GM18508 (cell line): ENCODE measurements around the gene GALR2.

Experiments
- ATAC-seq: cut with Tn5 transposase; IDR thresholded peaks from one replicate; pipeline ENCODE4 v1.9.1; 2021; ENCODE audit warnings: moderate number of reproducible peaks; ENCODE audit not compliant: insufficient read depth, unreplicated experiment

GALR2 gene

DNA sequence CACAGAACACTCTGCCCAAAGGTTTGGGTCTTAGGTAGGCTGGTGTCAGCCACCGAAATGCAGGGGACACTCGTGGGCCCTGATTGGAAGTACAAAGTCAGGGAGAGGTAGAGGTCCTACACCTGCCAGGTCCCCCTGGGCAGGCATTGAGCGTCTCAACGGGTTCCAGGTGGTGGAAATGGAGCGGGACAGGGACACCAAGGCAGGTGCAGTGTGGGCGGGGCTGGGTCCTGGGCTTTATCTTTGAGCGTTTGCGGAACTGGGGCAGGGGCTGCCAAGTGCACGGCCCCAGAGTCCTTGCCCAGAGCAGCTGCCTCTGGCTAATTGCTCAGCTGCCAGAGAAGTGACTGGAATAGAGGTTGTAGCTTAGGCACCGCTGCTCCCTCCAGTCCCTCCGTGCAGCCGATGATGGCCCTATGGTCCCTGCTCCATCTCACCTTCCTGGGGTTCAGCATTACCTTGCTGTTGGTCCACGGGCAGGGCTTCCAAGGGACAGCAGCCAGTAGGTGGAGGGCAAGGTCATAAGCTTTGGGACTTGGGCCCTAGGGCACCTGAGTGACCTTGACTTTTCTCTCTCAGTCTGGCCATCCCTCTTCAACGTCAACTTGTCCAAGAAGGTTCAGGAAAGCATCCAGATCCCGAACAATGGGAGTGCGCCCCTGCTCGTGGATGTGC lies 4.4 kb downstream of the GALR2 start, which contains the start of gene ZACN:
Gene ZACN (plus strand): TSS at position 323 of the 675 bp plus-strand sequence. CDS start 83 bp downstream, at position 406.
- no peak for ATAC-seq

DNA sequence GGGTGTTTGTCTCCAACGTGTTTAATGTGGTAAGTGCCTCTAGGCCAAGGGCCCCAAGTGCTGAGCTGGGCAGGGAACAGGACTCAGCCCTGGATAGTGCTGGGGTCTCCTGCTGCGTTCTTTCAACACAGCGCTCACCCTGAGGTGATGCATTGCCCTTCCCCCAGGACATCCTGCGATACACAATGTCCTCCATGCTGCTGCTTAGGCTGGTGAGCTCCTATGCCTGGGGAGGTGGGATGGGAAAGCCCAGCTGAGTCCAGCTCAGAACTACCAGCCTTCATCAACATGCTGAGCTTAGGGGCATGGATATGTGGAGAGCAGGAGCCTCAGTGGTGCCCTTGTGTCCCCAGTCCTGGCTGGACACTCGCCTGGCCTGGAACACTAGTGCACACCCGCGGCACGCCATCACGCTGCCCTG lies 5.0 kb downstream of the GALR2 start:
- ATAC-seq = no peak

DNA sequence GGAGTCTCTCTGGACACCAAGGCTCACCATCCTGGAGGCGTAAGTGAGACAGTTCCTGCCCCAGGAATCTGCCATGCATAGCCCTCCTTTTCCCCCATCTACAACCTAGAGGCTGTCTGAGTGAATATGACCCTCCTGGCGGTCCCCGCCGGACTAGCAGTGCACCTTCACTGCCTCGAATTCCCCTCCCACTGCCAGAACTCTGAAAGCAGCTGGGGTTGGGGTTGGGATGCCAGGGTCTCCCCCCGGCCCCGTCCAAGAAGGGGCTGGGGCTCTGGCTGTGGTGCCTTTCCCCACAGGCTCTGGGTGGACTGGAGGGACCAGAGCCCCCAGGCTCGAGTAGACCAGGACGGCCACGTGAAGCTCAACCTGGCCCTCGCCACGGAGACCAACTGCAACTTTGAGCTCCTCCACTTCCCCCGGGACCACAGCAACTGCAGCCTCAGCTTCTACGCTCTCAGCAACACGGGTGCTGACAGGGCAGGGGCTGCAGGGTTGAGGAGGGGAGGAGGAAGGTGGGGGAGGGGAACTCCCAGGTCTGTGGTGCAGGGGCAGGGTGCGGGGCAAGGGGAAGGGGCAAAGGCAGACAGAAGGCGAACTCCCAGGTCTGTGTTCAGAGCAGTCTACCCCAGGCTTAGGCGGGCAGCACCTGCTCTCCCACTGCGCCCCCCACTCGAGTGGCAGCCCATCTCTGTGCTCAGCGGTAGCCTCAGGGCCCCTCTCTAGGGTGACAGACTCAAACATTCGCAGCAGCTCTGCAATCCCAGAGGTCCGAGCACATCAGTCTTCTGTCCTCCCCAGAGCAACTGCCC lies 5.6 kb downstream of the GALR2 start:
- no peak for ATAC-seq

DNA sequence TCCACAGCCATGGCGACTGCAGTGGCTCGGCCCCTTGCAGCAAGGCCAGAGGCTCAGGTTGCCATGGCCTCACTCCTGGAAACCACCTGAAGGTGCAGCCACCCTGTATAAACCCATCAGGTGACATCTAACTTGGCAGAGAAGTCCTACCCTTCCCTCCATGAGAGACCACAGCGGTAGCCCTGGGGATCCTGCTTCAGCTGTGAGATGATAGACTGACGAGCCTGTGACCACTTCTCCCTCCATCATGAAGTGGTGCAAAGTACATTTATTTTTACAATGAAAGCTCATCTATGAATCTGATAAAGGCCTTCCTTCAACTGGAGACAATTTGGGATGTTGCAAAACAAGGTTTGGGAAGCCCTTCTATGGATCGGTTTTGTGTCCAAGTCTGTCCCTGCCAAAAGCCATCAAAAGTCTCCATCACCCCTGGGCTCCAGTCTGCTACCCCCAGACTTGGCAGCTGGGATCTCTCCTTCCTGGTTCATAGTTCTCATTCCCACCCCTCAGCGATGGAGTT lies 6.2 kb downstream of the GALR2 start:
- no peak for ATAC-seq

DNA sequence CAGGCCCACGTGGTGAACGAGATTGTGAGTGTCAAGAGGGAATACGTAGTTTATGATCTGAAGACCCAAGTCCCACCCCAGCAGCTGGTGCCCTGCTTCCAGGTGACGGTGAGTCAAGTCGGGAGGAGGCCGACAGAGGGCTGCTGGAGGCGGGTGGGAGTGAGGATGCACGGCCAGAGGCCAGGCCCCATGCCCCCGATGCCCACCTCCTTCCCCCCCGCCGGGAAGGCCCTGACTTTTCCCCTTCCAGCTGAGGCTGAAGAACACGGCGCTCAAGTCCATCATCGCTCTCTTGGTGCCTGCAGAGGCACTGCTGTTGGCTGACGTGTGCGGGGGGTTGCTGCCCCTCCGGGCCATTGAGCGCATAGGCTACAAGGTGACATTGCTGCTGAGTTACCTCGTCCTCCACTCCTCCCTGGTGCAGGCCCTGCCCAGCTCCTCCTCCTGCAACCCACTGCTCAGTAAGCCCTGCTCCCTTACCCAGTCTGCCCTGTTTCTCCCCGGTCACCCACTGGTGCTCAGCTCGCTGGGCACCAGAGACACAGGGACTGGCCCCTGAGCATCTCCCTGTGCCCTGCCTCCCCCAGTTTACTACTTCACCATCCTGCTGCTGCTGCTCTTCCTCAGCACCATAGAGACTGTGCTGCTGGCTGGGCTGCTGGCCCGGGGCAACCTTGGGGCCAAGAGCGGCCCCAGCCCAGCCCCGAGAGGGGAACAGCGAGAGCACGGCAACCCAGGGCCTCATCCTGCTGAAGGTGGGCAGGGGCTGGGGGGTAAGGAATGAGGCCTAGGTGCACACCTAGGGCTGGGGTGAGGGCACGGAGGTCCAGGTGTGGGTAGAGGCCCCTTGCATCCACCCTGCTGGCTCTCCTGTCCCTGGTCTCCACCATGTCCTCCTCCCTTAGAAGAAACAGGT lies 7.0 kb downstream of the GALR2 start:
- ATAC-seq = no peak

DNA sequence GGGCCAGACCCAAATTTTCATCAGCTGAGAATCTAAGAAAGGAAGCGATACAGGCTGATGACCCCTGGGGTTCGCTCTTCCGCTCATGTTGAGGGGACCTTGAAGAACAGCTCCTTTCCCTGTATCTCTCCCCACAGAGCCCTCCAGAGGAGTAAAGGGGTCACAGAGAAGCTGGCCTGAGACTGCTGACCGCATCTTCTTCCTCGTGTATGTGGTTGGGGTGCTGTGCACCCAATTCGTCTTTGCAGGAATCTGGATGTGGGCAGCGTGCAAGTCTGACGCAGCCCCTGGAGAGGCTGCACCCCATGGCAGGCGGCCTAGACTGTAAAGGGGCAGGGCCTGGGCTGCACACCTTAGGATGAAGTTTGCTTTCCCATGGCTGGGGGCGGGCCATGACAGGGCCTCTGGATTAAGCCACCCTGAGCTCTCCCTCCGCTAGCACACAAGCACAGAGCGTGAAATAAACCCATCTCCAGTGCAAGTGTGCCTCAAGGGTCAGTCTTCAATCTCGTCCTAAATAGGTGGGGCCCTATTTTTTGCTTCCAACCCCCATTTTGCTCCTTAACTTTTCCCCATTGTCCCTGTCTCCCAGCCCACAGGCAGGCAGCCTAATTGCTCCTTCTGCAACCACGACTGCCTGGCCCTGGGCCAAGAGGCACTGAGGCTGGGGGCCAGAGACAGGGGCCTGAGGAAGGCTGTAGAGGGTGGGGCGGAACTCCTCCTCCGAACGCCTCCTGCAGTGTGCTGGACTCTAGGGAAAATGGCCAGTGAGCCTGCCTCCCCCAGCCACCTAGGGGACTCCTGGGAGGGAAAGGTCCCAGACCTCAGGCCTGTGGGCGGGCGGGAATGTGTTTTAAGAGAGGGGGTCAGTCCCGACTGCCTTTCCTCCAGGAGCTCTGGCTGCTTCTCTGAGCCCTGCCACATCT lies 8.0 kb downstream of the GALR2 start:
- no peak for ATAC-seq

DNA sequence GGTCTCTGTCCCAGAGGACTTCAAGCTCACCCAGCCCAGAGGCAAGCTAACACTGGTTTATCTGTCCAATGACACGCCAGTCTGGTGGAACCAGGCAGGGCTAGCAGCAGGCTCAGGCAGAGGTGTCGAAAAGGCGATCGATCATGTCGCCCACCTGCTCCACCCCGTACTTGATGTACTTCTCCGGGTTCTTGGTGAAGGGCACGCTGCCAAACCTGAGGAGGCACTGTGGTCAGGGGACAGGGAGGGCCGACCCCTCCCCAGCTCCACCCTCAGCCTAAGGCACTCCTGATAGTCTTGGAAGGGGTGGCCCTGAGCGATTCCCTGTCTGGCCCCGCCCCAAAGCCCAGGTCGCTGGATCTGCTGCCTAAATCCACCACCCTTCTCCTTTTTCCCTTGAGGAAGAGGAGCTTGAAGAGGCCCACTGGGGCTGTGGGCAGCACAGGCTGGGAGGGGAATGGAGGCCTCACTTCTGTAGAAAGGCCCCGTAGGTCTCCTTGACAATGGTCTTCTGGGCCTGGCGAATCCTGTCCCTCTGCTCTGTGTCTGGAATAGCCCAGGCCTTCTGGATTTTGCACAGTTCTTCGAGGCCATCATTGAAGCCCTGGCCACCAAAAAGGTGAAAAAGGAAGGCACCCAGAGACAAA lies 9.1 kb downstream of the GALR2 start:
- ATAC-seq = no peak

DNA sequence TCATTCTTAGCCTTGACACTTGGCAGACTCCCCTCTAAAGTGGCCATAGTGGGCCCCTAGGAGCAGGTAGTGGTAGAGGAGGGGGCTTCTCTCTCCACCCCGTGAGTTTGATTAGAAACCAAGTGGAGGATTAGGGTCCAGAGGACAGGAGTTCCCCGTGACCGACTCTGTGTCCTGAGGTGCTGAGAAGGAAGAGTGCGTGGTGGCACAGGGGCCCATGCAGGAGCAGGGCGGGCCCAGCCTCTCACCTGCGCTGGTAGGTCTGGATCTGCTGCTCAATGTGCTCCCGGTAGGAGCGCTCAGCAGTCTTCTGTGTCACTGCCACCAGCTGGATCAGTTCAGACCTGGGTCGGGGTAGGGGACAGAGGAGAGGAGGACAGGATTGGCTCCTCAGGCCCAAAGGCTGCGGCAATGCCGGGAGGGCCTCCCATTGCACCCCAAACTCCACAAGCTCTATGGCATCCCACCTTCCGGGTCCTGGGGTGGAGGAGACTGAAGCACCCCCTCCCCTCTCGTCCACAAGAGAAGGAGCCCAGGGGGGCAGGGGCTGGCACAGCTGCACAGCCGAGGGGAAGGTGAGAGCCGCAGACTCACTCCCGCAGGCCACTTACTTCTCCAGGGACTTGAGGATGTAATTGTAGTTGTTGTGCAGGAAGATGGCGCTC lies 10.6 kb downstream of the GALR2 start:
- ATAC-seq = no peak

DNA sequence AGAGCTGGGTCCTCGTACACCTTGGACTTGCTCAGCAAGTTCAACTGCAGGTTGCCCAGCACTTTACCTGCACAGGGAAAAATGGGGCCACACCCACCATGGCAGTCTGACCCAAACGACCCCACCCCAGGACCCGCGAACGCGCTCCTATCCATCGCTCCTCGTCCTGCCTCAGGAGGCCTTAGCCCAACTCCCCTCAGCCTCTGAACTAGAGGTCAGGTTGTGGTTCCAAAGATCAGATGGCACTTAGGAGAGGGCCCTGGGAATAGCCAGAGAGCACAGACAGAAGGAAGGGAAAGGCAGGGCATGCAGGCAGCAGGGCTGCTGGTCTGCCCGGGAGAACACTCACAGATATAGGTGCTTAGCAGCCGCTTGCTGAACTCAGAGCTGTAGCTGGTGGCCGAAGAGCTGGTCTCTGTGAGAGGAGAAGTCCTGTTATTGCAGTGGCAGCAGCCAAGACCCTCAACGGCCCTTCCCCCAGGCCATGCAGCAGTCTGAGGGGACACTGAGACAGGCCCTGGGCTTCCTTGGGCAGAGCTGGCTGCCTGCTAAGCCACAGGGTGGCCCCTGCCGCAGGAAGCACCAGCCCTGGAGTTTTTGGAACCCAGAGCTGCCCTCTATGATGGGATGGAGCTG lies 11.3 kb downstream of the GALR2 start:
- ATAC-seq = no peak

DNA sequence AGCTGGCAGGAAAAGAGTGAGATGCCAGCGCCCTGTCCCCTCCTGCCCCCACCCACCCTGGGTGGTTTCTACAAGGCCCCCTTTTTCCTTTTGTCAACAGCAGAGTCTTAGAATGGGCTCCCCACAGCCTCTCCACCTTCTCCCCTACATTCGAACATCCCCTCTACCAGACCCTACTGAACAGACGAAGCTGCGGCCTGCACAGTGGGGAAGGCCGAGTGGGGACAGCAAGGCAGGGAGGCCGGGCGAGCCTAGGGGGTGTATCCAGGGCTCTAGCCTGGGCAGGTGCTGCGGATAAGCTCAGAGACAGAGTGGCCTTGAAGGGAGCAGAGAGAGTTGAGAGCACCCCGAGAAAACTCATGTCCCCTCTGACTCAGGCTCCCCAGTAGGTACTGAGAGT lies 11.8 kb downstream of the GALR2 start:
- no peak for ATAC-seq

DNA sequence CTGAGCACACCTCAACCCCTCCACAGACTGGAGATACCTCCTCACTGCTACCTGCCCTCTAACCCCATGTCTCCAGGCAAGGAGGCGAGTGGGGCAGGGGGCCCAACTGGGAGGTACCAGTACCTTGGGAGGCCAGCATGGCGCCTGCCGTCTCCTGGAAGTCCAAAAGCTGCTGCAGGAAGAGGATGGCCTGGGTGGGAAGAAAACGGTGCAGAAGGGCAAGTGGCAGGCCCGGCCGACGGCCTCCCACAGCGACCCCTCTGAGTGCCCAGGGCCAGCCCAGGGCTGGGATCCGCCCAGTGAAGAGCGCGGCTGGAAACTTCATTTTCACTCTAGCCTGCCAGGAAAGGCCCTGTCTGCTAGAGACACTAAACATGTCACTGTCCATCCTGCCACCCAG lies 12.9 kb downstream of the GALR2 start:
- ATAC-seq = no peak

DNA sequence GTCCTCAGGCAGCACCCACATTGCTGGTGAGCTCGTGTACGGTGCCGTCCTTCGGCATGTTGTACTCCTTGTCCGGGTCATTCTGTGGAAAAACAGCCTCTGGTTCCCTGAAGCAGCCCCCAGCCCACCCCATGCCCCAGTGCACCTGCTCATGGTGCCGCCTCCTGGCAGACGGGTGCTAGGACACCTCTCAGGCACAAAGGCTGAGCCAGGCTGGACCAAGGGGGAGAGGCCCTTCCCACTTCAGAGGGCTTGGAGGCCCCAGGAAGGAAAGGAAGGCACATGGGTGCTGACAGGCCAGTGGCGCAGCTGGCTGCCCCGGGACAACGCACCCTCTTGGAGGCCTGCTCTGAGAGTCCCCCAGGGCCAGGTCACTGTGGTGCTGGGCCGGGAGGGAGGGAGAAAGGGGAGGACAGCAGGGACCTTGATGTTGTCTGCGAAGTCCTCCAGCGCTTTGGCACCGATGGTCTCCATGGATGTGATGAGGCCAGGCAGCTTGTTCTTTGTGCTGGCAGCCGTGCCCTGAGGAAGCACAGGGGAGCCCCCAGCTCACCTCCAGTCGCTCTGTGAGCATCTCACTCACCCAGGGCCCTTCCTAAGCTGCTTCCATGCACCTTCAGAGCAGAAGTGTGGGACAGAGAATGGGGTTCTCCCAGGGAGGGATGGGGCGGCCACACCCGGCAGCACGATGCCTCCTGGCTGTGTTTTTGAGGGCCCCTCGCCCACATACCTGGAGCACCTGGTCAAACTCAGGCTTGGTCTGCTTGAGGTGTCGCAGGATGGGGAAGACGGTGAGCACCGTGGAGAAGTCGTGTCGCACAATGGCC lies 13.7 kb downstream of the GALR2 start:
- ATAC-seq = no peak

DNA sequence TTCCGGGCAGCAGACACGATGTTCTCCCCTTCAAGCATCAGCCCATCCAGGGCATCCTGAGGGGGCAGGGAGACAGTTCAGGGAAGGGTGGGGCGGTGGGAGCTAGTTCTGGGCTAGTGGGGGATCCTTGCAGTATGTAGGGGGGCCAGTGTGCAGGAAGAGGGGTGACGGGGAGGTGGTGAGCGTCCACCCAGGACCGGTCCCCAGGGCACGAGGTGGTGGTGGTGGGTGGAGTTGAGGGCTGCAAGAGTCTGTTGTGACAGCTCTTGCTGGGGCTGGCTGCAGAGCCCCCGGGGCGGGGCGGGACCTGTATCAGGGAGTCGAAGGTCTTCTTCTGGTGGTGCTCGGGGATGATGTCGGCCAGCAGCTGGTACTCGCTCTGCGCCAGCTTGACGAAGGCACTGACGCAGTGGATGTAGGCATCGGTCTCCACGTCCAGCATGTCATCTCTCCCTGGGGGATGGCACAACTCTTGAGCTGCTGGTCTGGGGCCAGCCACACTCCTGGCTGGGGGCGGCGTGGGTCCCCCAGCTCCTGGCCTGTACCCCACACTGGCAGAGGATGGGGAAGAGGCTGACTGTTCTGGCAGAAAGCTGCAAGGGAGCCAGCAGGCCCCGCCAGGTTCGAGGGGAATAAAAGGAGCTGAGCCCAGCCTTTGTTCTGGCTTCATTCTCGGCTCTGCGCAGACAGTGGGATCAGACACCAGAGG lies 14.4 kb downstream of the GALR2 start:
- ATAC-seq = no peak

DNA sequence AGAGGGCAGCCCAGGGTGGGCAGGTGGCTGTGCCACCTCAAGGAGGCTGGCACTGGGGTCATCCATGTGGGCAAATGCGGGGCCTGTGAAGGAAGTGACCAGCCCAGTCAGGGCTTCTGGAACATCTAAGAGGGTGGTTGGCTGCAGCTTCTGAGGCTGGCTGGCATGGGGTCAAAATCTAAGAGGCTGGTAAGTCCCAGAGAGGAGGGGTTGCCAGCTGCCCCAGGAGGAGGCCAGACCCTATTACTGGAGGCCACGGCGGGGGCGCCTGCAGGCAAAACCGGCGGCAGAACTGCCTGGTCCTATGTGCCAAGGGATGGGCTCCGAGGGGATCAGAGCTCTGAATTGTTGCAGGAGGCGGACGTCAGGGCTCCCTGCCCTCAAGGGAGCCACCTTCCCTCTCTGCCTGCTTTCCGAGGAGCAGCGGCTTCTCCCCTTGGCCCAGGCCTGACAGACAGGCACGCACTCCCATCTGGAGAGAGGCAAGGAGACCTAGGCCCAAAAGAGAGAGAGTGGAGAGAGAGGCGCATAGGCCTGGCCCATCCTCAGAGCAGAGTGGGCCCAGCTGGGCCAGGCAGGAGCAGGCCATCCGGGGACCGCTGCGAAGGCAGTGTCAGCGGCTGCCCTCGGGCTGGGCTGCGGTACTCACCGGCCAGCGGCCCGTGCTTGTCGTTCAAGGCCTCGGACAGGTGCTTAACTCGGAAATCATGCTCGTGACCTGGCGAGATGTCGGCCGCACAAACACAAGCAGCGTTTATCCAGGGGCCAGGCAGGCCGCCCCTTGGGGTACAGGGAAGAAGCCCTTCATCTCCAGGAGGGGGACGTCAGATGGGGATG lies 15.3 kb downstream of the GALR2 start:
- no peak for ATAC-seq

DNA sequence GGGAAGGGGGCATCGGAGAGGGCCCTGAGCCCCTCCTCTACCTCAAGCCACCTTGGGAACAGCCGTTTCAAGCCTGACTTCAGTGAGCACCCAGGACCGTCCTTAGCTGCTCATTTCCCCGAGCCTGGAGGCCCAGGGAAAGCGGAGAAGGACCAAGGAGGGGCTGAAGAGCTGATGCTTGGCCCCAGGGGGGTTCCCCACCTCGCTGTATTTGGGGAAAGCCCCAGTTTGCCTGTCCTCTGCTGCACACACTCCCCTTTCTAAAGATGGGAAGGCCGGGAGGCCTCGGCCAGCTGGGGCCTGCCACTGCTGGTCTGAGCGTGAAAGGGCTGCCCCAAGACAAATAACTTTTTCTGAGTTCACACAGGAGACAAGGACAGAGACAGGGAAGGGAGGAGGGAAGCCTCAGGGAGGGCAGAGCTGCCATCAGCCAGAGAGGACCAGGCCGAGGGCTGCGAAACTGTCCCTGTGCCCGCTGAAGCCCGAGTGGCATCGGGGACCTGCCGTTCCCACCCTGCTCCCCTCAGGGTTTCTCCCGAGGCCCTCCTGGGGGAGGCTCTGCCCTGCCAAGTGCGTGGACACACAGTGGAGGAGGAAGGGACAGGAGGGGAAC lies 16.0 kb downstream of the GALR2 start:
- ATAC-seq = no peak
